GM12864 (cell line): ENCODE data around the gene DLL1.

Source experiments
- DNase-seq: peaks from one replicate; pipeline ENCODE4 v3.0.0-alpha.2; 2011; ENCODE audit warnings: low read depth
- H3K4me3 ChIP-seq: 2 replicates; pipeline ENCODE4 v1.5.1; 2011; ENCODE audit warnings: mild to moderate bottlenecking, low read depth, low read length, control low read depth
- TF ChIP-seq, protein P1 (sequence below): IDR thresholded peaks from 2 replicates; pipeline ENCODE4 v1.5.1; 2011; ENCODE audit warnings: low read depth, mild to moderate bottlenecking, moderate library complexity, low read length, control low read depth, inconsistent platforms; ENCODE audit errors: missing control alignments

DLL1 gene

DNA sequence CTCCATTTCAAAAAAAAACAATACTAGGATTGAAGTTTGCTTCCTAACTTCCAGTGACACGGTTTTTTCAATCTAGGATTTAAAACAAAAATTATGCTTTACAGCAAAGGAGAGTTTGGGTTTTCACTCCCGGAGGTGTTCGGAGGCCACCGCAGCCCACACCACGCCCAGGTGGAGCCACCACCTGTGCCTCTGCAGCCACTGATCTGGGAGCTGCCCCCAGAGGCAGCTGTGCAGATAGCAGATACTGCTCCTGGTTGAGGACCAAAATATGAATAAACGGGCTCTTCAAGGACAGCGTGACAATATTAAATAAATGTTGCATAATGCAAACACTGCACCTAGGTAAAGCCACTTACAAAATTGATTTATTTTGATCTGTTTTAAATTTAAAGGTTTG is 30.2 kb downstream of the DLL1 start:
- H3K4me3 ChIP-seq, result no peak overlapping the region
- no peak for DNase-seq
- TF ChIP-seq, protein P1, sequence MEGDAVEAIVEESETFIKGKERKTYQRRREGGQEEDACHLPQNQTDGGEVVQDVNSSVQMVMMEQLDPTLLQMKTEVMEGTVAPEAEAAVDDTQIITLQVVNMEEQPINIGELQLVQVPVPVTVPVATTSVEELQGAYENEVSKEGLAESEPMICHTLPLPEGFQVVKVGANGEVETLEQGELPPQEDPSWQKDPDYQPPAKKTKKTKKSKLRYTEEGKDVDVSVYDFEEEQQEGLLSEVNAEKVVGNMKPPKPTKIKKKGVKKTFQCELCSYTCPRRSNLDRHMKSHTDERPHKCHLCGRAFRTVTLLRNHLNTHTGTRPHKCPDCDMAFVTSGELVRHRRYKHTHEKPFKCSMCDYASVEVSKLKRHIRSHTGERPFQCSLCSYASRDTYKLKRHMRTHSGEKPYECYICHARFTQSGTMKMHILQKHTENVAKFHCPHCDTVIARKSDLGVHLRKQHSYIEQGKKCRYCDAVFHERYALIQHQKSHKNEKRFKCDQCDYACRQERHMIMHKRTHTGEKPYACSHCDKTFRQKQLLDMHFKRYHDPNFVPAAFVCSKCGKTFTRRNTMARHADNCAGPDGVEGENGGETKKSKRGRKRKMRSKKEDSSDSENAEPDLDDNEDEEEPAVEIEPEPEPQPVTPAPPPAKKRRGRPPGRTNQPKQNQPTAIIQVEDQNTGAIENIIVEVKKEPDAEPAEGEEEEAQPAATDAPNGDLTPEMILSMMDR, result peak; percentile 22

DNA sequence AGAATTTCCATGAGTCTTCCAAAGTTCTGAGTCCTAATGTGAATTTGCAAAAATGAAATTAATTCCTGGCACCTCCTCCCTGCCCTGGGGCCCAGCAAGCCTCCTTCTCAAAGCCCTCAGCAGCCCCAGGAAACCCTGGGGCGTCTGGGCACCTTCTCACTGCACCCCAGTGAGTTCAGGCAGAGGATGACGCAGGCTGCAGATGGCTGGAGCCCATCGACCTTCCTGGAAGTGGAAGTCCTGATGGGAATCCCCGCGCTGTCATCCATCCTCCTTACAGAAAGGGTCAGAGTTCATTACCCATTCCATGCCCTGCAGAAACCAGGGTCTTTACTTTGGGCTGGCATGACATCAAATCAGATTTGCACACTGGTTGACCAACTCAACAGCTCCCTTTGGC is 31.6 kb downstream of the DLL1 start:
- TF ChIP-seq, protein P1, result no peak
- no peak overlapping the region for H3K4me3 ChIP-seq
- no peak for DNase-seq

DNA sequence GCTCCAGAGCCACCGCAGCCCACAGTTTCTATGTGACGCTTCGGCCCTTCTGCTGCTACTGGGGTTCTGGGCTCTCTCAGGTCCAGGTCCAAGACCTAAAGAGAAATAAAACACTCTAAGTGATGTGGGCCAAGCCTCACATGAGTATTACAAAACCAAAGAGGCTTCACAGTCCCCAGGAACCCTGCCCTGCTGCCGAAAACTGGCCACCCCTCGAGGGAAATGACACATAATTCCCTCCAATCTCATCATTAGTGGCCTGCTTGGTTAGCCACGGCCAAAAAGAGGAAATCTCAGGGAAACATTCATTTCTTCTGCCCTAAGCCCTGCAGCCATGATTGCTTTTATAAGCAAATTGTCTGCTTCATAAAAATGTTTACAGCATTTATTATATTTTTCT is 32.5 kb downstream of the DLL1 start:
- no peak for DNase-seq
- TF ChIP-seq, protein P1, result no peak
- no peak overlapping the region for H3K4me3 ChIP-seq

DNA sequence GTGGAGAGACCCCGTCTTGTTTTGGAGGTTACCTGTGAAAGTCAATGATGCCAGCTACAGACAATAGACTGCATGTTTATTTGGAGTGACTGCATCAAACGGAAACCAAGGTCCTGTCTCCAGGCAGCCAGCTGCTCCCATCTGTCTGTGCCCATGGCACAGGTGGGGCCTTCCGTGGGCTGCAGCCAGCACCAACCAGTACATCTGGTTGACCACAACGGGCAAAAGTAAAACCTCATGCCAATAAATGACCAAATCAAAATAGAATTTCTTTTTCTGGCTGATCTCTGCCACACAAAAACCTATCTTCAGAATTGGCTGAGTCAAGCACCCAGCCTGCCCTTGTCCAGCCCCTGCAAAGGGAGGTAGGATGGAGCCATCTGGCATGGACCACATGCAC is 33.5 kb downstream of the DLL1 start:
- TF ChIP-seq, protein P1, result no peak

DNA sequence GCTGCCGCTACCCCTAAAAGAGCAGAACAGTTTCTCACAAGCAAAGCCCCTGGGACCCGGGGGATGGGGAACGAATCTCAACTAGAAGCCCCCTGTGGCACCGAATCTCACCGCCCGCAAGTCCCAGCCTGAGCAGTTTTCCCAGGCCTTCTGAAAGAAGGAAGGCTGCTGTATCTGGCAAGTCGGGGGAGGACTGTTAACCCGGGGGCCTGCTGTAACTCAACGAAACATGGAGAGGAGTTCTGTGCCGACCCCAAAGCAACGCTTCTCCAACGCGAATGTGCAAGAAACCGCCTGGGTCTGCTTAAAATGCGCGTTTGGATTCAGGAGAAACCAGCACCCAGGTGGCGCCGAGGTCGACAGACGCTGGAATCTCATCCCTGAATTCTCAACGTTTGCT is 34.2 kb downstream of the DLL1 start:
- no peak for DNase-seq
- H3K4me3 ChIP-seq, result no peak overlapping the region
- TF ChIP-seq, protein P1, result no peak

More for the DNA sequence above, 33.5 kb downstream of the DLL1 start:
- H3K4me3 ChIP-seq, result no peak overlapping the region
- no peak for DNase-seq

DNA sequence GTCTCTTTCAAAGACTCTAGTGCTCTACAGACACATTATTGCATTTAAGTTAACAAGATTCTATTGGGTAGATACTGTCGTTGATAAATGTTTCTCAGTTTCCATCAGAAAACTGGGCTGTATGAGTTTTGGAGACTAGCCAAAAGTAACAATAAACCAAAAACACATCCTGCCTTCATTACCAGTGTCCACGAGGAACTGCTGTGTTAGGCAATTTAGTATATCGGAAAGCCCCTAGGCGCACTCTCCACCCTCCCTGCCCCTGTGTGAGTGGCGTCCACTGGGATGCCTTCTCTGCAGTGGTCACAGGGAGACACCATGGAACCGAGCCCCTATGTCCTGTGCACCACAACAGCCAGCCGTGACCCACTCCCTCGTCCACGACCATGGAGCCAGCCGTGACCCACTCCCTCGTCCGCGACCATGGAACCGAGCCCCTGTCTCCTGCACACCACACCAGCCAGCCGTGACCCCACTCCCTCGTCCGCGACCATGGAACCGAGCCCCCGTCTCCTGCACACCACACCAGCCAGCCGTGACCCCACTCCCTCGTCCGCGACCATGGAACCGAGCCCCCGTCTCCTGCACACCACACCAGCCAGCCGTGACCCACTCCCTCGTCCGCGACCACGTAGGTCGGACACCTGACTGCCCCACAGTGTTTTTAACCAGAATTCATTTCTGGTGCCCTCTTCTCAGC is 35.3 kb downstream of the DLL1 start:
- DNase-seq, result no peak
- no peak overlapping the region for H3K4me3 ChIP-seq
- TF ChIP-seq, protein P1, result no peak

DNA sequence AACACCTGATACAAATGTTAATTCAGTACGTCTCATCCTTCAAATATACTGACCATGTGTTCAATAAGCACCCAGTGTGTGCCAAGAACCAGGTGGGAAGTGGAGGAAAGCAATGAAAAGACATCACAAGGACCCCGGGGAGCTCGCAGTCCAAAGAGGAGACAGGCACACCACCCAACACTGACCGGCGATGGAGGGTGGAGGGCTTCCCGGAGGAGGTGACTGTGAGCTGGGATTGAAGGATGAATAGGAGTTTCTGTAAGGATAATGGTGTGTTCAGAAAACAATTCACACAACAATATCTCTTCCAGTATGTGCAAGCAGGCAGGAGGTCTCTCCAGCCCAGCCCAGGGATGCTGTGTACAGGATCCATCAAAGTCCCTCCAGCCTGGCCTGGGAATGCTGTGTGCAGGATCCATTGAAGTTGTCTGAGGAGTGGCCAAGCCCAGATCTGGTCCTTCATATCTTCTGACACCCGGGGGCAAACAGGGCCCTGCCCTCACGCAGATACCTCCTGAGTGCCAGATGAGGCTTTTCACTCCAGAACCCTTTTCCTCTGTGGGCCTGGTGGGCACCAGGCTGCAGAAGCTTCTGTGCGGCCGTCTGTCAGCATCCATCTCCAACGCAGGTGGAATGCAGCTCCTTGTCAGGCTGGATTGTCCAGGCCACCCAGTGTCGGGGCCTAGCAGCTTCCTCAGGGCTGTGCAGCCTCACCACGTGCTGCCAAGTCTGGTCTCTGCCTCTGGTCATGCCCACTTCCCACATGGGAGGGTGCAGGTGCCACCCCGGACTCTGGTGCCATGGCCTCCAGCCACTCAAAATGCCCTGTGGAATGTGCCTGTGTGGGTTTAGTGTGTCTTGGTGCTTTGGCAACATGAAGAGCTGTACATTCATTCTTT is 36.3 kb downstream of the DLL1 start:
- no peak overlapping the region for H3K4me3 ChIP-seq
- TF ChIP-seq, protein P1, result no peak
- no peak for DNase-seq
